ENCODE measurements around the gene HYI.

HYI gene

DNA sequence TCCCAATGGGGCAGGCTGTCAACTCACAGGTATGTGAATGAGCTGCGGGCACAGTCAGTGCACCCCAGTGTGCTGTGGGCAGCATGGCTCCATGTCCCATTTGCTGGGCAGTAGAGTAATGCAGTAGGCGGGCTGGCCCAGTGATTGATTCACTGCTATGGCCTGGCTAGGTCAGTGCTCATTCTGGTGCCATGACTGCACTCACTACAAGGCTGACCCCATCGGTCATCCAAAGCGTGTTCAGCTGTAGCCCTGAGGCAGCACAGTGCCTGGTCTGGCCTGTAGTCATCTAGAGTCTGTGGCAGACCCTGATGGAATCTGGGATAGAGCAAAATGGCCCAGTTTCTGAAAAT, 7.4 kb downstream of the HYI start:
- no peak for DNase-seq (ENCODE audit: insufficient read length, low spot score)
- TF ChIP-seq PAX5 (IDR thresholded peaks at IDR 0.05; ENCODE audit: insufficient read depth, low read length, severe bottlenecking) (no peak), TAF1 (IDR thresholded peaks at IDR 0.05; ENCODE audit: low read depth, low read length) (no peak), SPI1 (IDR thresholded peaks at IDR 0.05; ENCODE audit: low read depth, low read length) (no peak), POU2F2 (IDR thresholded peaks at IDR 0.05; ENCODE audit: low read depth, low read length) (no peak), POLR2A (IDR thresholded peaks at IDR 0.05; ENCODE audit: low read depth, low read length) (no peak), POLR2AphosphoS5 (IDR thresholded peaks at IDR 0.05; ENCODE audit: low read depth, low read length) (no peak)
- no peak for FAIRE-seq

DNA sequence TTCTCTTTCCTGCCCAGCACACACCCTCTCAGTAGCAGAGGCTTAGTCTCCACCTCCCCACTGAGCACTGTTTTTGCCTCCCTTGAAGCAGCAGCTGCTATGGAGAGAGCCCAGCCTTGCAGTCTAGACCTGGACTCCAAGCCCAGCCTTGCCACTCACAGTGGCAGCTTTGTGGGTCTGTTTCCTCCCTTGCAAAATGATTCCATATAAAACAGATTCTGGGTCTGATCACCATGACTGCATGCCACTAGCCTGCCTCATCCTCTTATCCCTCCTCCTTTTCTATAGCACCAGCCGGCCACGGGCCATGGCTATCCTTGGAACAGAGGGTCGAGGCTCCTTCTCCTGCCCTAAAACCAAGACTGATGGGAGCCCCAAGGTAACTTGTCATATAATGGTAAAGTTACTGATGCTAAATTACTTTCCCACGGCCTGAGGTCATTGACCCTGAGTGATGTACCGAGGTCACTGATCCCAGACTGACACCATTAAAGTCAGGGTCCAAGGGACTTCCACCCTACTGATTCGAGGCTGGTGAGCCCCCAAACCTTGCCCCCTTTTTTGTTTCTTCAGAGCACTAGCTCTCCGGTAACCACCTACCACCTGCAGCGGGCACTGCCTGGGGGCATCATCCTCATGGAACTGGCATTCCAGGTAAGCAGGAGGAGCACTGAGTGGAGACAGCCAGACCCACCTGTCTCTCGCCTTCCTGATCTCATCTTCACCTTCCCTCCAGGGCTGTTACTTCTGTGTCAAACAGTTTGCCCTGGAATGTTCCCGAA, 7.9 kb downstream of the HYI start:
- no peak for DNase-seq (ENCODE audit: insufficient read length, low spot score)
- TF ChIP-seq POLR2AphosphoS5 (IDR thresholded peaks at IDR 0.05; ENCODE audit: low read depth, low read length): no peak
- no peak for TF ChIP-seq SPI1 (IDR thresholded peaks at IDR 0.05; ENCODE audit: low read depth, low read length)
- no peak for FAIRE-seq

- no peak for FAIRE-seq
- TF ChIP-seq POU2F2 (IDR thresholded peaks at IDR 0.05; ENCODE audit: low read depth, low read length): no peak
- TF ChIP-seq PAX5 (IDR thresholded peaks at IDR 0.05; ENCODE audit: insufficient read depth, low read length, severe bottlenecking): no peak
- TF ChIP-seq TAF1 (IDR thresholded peaks at IDR 0.05; ENCODE audit: low read depth, low read length): no peak
- TF ChIP-seq POLR2A (IDR thresholded peaks at IDR 0.05; ENCODE audit: low read depth, low read length): no peak
- TF ChIP-seq POLR2AphosphoS5 (IDR thresholded peaks at IDR 0.05; ENCODE audit: low read depth, low read length): no peak
- TF ChIP-seq SPI1 (IDR thresholded peaks at IDR 0.05; ENCODE audit: low read depth, low read length): no peak
- no peak for DNase-seq (ENCODE audit: insufficient read length, low spot score)
Measured at GRCh38 chr1:43444836-43445235, 8.9 kb downstream of the HYI start.

DNA sequence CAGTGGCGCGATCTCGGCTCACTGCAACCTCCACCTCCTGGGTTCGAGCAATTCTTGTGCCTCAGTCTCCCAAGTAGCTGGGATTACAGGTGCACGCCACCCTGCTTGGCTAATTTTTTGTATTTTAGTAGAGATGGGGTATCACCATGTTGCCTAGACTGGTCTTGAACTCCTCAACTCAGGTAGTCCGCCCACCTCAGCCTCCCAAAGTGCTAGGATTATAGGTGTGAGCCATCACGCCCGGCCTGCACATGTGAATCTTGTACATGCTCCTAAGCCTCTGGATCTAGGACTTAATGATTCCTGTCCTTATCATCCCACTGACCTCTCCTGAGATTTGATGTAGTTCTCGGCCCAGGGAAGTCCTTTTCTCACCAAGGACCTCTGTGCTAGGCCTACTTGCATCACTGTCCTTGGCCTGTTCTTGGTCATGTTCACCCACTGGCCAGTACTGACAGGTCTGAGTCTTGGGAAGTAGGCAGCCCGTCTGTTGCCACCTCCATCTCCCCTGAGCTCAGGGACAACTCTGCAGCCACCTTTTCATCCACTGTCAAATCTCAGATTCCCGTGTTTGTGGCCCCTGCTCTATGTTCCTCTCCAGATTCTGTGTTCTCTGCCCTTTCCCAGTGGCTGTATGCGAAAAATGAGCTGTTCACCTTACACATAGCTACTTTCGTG, 9.4 kb downstream of the HYI start:
- TF ChIP-seq POU2F2 (IDR thresholded peaks at IDR 0.05; ENCODE audit: low read depth, low read length) (no peak), TAF1 (IDR thresholded peaks at IDR 0.05; ENCODE audit: low read depth, low read length) (no peak), POLR2A (IDR thresholded peaks at IDR 0.05; ENCODE audit: low read depth, low read length) (no peak), PAX5 (IDR thresholded peaks at IDR 0.05; ENCODE audit: insufficient read depth, low read length, severe bottlenecking) (no peak), POLR2AphosphoS5 (IDR thresholded peaks at IDR 0.05; ENCODE audit: low read depth, low read length) (no peak), SPI1 (IDR thresholded peaks at IDR 0.05; ENCODE audit: low read depth, low read length) (no peak)
- no peak for DNase-seq (ENCODE audit: insufficient read length, low spot score)
- FAIRE-seq: no peak

DNA sequence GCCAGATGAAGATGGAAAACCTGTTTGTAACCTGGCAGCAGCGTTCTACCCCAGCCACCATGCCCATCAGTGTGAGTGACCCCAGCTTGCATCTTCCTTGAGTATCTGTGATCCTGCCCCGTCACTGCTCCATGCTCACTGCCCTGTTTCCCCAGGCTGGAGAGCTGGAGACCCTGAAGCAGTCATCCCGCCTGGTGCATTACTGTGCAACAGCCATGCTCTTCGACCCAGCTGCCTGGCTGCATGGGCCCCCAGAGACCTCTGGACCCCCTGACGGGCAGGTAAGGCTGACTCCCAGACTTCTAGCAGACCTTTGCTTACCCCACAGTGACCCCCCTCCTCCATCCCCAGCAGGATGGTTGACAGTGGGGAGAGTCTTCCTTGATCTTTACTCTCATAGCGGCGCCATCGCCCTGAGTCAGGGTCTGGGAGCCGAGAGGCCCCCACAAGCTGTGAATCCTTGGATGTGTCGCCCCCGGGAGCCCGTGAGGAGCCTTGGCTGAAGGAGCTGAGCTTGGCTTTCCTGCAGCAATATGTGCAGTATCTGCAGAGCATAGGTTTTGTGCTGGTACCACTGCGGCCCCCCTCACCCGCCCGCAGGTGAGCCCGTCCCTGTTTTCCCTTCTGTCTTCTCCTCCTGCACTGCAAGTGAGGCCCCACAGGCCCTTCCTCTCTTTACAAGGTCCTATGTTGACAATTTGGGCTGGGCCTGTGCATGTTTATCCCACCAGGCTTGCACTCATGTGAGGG, 10.4 kb downstream of the HYI start:
- no peak for TF ChIP-seq TAF1 (IDR thresholded peaks at IDR 0.05; ENCODE audit: low read depth, low read length)
- no peak for TF ChIP-seq PAX5 (IDR thresholded peaks at IDR 0.05; ENCODE audit: insufficient read depth, low read length, severe bottlenecking)
- no peak for TF ChIP-seq POLR2A (IDR thresholded peaks at IDR 0.05; ENCODE audit: low read depth, low read length)
- no peak for TF ChIP-seq POLR2AphosphoS5 (IDR thresholded peaks at IDR 0.05; ENCODE audit: low read depth, low read length)
- no peak for FAIRE-seq
- DNase-seq (ENCODE audit: insufficient read length, low spot score): no peak

DNA sequence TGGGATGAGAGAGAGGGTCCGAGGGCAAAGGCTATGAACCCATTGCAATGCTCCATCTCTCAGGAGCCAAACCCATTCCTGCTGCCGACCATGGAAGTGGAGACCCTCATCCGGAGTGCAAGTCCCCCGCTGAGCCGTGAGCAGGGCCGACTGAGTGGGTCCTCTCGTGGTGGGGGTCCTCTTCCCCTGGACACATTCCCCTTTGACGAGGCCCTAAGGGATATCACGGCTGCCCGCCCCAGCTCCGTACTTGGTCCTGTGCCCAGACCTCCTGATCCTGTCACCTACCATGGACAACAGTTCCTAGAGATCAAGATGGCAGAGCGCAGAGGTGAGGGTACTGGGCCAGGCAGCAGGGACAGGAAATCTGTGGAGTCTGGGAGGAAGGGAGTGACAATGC, 11.0 kb downstream of the HYI start:
- DNase-seq (ENCODE audit: insufficient read length, low spot score) (no peak), FAIRE-seq (no peak)
- TF ChIP-seq TAF1 (IDR thresholded peaks at IDR 0.05; ENCODE audit: low read depth, low read length) (no peak), PAX5 (IDR thresholded peaks at IDR 0.05; ENCODE audit: insufficient read depth, low read length, severe bottlenecking) (no peak), POLR2AphosphoS5 (IDR thresholded peaks at IDR 0.05; ENCODE audit: low read depth, low read length) (no peak), POLR2A (IDR thresholded peaks at IDR 0.05; ENCODE audit: low read depth, low read length) (no peak), POU2F2 (IDR thresholded peaks at IDR 0.05; ENCODE audit: low read depth, low read length) (no peak), SPI1 (IDR thresholded peaks at IDR 0.05; ENCODE audit: low read depth, low read length) (no peak)

DNA sequence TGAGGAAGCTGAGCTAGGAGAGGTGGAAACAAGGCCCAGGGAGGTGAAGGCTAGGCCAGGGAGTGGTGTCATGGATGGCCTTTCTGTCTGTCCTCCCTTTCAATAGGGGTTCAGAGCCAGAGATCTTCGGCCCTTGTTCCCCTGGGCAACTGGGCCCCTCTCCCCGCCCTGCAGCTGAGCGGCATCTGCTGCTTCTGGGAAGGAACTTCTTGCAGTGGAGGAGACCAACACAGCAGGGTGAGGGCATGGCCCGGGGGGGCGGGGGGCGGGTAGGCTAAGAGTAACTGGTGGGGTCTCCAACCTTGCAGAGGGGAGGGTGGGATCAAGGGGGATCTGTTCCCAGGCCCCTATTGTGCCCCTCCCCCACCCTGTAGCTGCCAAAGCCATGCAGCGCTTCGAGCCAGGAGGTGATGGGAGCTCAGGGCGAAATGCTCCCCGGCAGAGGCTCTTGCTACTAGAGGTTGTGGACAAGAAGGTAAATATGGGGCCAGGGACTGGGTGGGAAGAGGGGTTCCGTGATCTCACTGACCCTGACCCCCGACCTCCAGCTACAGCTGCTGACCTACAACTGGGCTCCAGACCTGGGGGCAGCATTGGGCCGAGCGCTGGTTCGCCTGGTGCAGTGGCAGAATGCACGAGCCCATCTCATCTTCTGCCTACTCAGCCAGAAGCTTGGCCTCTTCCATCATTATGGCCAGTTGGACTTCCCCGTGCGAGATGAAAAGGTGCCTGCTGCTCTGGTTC, 11.7 kb downstream of the HYI start:
- no peak for FAIRE-seq
- DNase-seq (ENCODE audit: insufficient read length, low spot score): no peak
- no peak for TF ChIP-seq TAF1 (IDR thresholded peaks at IDR 0.05; ENCODE audit: low read depth, low read length)
- TF ChIP-seq POLR2AphosphoS5 (IDR thresholded peaks at IDR 0.05; ENCODE audit: low read depth, low read length): no peak
- TF ChIP-seq SPI1 (IDR thresholded peaks at IDR 0.05; ENCODE audit: low read depth, low read length): no peak
- no peak for TF ChIP-seq PAX5 (IDR thresholded peaks at IDR 0.05; ENCODE audit: insufficient read depth, low read length, severe bottlenecking)
- TF ChIP-seq POLR2A (IDR thresholded peaks at IDR 0.05; ENCODE audit: low read depth, low read length): no peak
- TF ChIP-seq POU2F2 (IDR thresholded peaks at IDR 0.05; ENCODE audit: low read depth, low read length): no peak

DNA sequence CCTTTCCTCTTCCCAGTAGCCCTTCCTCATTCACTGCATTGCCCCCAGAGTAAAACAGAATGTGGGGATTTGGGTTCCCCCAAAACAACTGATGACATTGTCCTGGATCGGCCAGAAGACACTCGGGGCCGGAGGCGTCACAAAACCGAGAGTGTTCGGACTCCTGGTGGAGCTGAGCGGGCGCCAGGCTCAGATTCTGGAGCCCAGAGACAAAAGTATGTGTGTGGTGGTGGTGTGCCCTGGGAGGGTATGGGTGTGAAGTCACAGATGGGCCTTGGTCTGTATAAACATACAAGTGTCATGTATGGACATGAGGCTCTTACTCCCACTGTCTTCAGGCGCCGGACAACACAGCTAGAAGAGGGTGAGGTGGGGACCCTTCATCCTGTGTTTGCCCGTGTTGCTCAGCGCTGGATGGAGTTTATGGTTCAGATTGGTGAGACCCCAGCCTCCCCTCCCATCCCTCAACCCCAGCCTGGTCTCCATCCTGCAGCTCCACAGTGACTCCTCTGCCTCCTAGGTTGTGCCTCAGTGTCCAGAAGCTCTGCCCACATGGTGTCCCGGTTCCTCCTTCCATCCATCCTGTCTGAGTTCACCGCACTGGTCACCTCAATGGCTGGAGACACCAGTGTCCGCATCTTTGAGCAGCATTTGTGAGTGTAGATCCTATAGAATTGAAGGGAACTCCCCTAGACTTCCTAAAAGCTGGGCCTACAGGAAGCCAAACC, 12.4 kb downstream of the HYI start:
- no peak for TF ChIP-seq TAF1 (IDR thresholded peaks at IDR 0.05; ENCODE audit: low read depth, low read length)
- TF ChIP-seq PAX5 (IDR thresholded peaks at IDR 0.05; ENCODE audit: insufficient read depth, low read length, severe bottlenecking): no peak
- no peak for FAIRE-seq

DNA sequence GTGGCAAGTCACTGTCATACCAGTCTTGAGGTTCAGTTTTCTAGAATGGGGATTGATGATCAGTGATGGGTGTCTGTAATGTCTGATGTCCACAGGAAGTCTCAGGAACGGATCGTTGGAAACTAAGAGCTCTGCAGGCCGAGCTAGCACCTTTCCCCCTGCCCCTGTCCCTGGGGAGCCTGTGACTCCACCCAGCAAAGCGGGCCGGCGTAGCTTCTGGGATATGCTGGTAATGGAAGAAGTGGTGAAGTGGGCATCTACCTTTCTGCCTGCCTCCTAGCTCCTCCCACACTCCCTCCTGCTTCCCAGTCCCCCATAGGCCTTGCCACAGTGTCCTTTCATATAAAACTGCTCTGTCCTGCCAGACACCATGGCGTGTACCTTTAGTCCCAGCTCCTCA, 13.4 kb downstream of the HYI start:
- FAIRE-seq: no peak
- no peak for TF ChIP-seq TAF1 (IDR thresholded peaks at IDR 0.05; ENCODE audit: low read depth, low read length)
- TF ChIP-seq POLR2AphosphoS5 (IDR thresholded peaks at IDR 0.05; ENCODE audit: low read depth, low read length): no peak
- no peak for TF ChIP-seq POU2F2 (IDR thresholded peaks at IDR 0.05; ENCODE audit: low read depth, low read length)
- TF ChIP-seq POLR2A (IDR thresholded peaks at IDR 0.05; ENCODE audit: low read depth, low read length): no peak
- TF ChIP-seq SPI1 (IDR thresholded peaks at IDR 0.05; ENCODE audit: low read depth, low read length): no peak
- TF ChIP-seq PAX5 (IDR thresholded peaks at IDR 0.05; ENCODE audit: insufficient read depth, low read length, severe bottlenecking): no peak
- no peak for DNase-seq (ENCODE audit: insufficient read length, low spot score)

More for the DNA sequence above, 12.4 kb downstream of the HYI start:
- DNase-seq (ENCODE audit: insufficient read length, low spot score): no peak

Data from GM12891 (cell line).